Amniotic epithelial cell (primary cell): ENCODE measurements around the gene KAT2A.

Source experiments
- DNase-seq: peaks from one replicate; pipeline ENCODE4 v3.0.0-alpha.2; 2010; ENCODE audit warnings: low read depth

Gene KAT2A

GRCh38 chr17:42094375-42095069 is 26.6 kb downstream of the KAT2A start:
- no peak for DNase-seq

- DNase-seq: no peak
These were observed 28.2 kb downstream of the KAT2A start for GRCh38 chr17:42092939-42093338.

DNA sequence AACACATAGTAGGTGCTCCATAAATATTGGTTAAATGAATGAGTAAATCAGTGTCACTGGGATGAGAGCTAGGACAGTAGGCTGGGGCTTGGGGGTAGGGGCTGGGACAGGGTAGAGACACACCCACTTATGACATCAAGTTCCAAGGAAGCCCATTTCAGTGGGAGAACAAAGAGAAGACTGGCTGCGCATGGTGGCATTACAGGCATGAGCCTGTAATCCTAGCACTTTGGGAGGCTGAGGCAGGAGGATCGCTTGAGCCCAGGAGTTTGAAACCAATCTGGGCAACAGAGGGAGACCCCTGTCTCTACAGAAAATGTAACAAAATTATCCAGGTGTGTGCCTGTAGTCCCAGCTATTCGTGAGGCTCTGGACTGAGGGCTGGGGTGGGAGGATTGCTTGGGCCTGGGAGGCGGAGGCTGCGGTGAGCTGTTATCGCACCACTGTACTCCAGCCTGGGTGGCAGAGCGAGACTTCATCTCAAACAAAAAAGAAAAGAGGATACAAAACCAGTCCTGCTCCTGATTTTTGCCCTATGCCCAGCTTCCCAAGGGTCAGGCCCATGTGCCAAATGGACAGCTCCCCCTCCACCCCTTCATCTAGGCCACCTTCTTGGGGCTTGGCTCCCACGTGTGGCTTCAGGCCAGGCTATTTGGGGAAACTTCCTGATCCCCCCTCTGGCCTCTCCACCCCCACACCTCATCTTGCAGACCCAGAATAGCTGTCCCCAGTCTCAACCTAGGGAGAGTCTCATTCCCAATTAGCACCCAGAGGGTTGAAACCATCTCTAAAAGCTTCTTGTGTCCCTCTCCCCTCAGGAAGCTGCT is 30.0 kb downstream of the KAT2A start:
- DNase-seq: no peak

DNA sequence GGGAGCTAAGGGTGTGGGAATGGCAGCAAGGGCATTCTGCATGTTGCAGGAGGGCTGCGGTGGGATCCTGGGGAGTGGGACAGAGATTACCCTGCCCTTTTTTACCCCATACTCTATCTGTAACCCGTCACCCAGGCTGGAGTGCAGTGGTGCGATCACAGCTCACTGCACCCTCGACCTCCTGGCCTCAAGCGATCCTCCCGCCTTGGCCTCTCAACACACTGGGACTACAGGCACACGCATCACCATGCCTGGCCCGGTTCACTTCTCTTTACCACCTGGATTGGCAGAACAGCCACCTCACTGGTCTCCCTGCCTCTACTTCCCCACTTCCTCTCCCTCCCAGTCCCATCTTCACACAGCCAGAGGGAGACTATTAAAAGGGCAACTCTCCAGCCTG is 32.4 kb downstream of the KAT2A start:
- DNase-seq: no peak

GRCh38 chr17:42087736-42088705 is 33.1 kb downstream of the KAT2A start:
- no peak for DNase-seq

DNA sequence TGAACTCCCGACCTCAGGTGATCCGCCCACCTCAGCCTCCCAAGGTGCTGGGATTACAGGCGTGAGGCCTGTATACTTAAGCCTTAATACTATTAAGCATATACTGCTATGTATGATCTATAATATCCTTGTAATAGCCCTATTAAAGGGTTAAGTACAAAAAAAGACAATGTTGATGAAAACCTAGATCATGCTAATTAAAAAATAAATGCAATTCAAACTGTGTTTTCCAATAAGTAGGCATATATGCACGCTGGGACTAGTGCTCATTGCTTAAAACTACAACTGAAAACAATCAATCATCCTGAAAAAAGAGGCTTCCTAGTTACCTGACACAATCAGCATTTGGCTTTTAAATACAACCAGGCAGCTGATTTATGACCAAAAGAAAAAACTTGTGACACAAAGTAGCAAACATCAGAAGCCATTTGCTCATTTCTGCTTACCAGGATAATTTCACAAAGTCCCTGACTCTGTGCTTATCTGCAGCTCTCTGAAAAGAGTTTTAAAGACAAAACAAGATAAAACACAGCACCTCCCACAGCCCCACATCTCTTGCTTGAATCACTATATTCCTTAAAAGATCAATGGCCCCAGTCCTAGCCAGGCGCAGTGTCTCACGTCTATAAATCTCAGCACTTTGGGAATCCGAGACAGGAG is 34.0 kb downstream of the KAT2A start:
- peak; percentile 21 for DNase-seq

GRCh38 chr17:42081516-42082129 is 39.5 kb downstream of the KAT2A start:
- no peak for DNase-seq

DNA sequence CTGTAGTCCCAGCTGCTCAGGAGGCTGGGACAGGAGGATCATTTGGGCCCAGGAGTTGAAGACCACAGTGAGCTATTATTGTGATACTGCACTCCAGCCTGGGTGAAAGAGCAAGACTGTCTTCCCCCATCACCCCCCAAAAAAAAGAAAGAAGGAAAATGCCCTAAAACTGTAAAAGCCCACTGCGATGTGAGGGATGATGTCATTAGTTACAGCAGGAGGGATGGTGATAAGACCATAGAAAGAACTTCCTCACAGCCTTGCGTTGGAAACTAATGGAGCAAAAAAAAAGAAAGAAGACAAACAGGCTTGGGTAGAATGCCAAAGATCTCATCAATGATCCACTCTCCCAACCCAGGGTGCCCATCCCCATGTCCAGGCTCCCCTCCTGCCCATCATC is 41.6 kb downstream of the KAT2A start:
- no peak for DNase-seq

- DNase-seq: no peak
These were observed 42.6 kb downstream of the KAT2A start for GRCh38 chr17:42078396-42079043.

DNA sequence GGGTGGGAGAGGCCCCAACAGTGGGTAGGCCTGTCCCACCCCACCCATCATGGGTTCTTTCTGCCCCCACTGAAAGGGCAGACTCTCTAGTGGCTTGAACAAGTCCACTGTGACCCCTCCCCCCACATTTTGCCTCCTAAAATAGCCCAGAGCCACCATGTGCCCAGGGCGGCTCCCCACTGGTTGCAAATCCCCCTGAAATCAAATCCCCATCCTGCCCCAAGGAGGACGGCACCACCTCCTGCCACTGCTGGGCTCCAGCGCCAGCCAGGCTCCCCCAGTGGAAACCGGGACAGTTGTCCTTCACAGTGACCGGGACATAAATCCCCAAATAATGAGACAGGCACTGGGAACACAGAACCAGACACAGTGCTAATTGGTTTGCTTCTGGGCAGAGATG is 43.4 kb downstream of the KAT2A start:
- no peak for DNase-seq

DNA sequence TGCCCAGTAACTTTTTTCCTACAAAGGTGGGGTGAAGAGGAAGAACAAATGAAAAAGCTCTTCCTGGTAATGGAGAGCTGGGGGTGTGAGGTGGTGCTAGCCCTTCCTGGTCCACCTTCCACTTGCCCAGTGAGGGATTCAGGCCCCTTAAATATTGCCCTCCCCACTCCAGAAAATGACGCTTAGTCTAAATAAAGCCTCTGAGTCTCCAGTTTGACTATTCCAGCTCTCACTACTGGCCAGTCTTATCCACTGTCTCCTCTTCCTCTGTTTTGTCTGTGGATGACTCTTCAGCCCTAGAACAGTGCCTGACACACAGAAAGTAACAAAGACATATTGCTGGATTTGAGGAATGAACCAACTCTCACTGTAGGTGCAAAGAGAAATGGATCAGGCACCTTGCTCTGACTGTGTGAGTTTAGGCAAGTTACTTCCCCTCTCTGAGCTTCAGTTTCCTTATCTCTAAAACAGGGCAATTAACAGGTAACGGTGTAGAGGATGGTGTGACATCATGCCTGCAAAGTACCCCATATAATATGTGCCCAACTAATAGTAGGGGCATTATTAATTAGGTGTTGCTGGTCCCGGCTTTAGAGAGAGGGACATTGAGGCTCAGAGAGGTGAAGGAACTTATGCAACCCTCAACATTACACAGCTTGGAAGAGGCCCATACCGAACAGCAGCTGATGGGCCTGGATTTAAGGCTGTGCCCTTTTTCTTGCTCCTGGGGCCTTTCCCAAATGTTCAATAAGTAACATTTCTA is 44.2 kb downstream of the KAT2A start:
- DNase-seq: no peak

DNA sequence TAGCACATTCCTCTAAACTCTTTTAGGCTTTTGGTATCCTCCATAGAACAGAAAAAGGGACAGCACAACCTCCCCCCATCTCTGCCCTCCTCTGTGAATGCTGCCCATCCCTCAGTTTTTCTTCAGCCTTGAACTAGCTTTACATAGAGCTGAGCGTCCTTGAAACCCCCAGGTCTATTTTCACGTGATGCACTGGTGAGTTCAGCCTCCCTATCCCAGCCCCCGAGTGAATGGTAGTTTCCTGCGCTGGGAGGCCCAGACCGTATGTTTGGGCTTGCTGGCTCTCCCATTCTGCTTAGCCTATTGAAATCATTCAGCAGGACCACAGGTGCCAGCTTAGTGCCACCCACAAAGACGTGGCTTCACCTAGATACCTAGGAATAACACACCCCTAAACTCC is 45.4 kb downstream of the KAT2A start:
- DNase-seq: no peak

GRCh38 chr17:42072323-42073187 is 48.6 kb downstream of the KAT2A start:
- no peak for DNase-seq

- no peak for DNase-seq
These were observed 49.4 kb downstream of the KAT2A start for GRCh38 chr17:42071810-42072209.

DNA sequence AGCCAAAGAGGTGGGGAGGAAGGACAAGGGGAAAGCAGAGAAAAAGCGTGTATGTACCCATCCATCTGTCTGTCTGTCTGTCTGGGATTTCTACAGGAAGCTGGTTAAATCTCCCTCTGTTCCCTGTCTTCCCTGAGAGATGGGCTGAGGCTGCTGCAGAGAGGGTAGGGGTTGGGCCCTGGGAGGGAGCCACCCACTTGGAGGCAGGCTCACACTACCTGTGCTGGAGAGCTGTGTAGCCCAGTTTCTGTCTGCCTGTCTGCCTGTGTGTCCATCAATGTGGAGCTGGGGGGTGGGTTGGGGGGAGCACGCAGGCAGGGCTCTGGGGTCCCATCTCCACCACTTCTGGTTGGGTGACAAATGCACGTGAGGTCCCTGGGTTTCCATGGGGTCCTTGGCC is 52.2 kb downstream of the KAT2A start:
- no peak for DNase-seq

GRCh38 chr17:42067371-42068091 is 53.6 kb downstream of the KAT2A start:
- peak; percentile 19 for DNase-seq

DNA sequence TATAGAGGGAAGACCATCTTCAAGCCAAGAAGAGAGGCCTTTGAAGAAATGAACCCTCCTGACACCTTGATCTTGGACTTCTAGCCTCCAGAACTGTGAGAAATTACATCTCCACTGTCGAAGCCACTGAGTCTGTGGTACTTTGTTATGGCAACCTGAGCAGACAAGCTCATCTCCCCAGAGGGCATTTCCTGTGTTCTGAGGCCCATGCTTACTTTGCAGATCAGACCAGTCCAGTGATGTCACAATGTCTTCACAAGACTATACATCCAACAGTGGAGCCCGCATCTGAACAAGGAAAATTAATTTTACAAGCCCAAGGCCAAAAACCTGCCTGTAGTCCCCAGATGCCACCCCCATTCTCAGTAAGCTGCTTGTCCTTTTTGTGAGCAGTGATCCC is 56.0 kb downstream of the KAT2A start:
- no peak for DNase-seq
